Fibroblast of pulmonary artery (primary cell): ENCODE measurements around the gene RANGRF.

Source experiments
- DNase-seq: peaks from one replicate; pipeline ENCODE4 v3.0.0-alpha.2; 2010; ENCODE audit warnings: low read depth
- H3K4me3 ChIP-seq: replicated peaks from 2 replicates; pipeline ENCODE4 v1.5.1; 2011; ENCODE audit warnings: low read depth, mild to moderate bottlenecking, control low read depth, low read length, moderate library complexity
- CTCF ChIP-seq: IDR thresholded peaks from 2 replicates; pipeline ENCODE4 v1.5.1; 2011; ENCODE audit warnings: mild to moderate bottlenecking, control low read depth, low read length, inconsistent platforms; ENCODE audit errors: missing control alignments

The RANGRF gene

GRCh38 chr17:8333281-8333680 lies 44.8 kb downstream of the RANGRF start:
- no peak for DNase-seq
- H3K4me3 ChIP-seq: no peak overlapping the region
- TF ChIP-seq CTCF: no peak

GRCh38 chr17:8337802-8338752 lies 49.6 kb downstream of the RANGRF start:
- DNase-seq: no peak
- H3K4me3 ChIP-seq: no peak overlapping the region
- no peak for TF ChIP-seq CTCF

- TF ChIP-seq CTCF: no peak
Measured at GRCh38 chr17:8338753-8339140, 50.3 kb downstream of the RANGRF start.

GRCh38 chr17:8339540-8339939 lies 51.1 kb downstream of the RANGRF start, which contains the start of gene ODF4:
Gene ODF4 (plus strand): TSS chr17:8339840. CDS start chr17:8340052, 212 bp downstream.
- TF ChIP-seq CTCF: no peak
- DNase-seq: no peak

More at GRCh38 chr17:8338753-8339140, 50.3 kb downstream of the RANGRF start:
- no peak for DNase-seq
- H3K4me3 ChIP-seq: no peak overlapping the region

More at GRCh38 chr17:8339540-8339939, 51.1 kb downstream of the RANGRF start, which contains the start of gene ODF4:
- no peak within 1 kb of the TSS for H3K4me3 ChIP-seq
